HepG2 (cell line): ENCODE results near the gene NOTUM. TPM values are rescaled to one million over a fixed set of nuclear protein-coding genes. Genes with fewer than 3 reads are reported as not detected.
A peak's percentile ranks its signal among the peaks of the same experiment; 100 is the strongest.

Experiments
- ARID4A ChIP-seq: sonication (generic); formaldehyde crosslinking; IDR thresholded peaks from 2 replicates; pipeline ENCODE4 v1.5.0; 2020; ENCODE audit warnings: mild to moderate bottlenecking, missing genetic modification reagents, borderline replicate concordance
- DNMT1 ChIP-seq: sonication (generic); formaldehyde crosslinking; IDR thresholded peaks from 2 replicates; pipeline ENCODE4 v1.5.1; 2020; ENCODE audit warnings: mild to moderate bottlenecking, missing genetic modification reagents
- GABPB1 ChIP-seq: IDR thresholded peaks from 2 replicates; pipeline ENCODE4 v1.6.1; 2016; ENCODE audit warnings: mild to moderate bottlenecking, missing genetic modification reagents, moderate library complexity, missing compliant biosample characterization
- HNRNPL ChIP-seq: fragments of 200-400 bp; formaldehyde crosslinking; IDR thresholded peaks from 2 replicates; pipeline ENCODE4 v1.6.1; 2017; ENCODE audit warnings: mild to moderate bottlenecking, low read depth, low read length
- POLR2AphosphoS5 ChIP-seq: IDR thresholded peaks from 2 replicates; pipeline ENCODE4 v1.6.1; 2012; ENCODE audit warnings: low read depth, low read length
- SSRP1 ChIP-seq: IDR thresholded peaks from 2 replicates; pipeline ENCODE4 v1.6.1; 2016; ENCODE audit warnings: control low read depth
- ZBTB26 ChIP-seq: IDR thresholded peaks from 2 replicates; pipeline ENCODE4 v1.6.1; 2016; ENCODE audit warnings: missing compliant biosample characterization, missing genetic modification reagents, borderline replicate concordance
- ZBTB46 ChIP-seq: sonication (generic); formaldehyde crosslinking; IDR thresholded peaks from 2 replicates; pipeline ENCODE4 v1.4.0; 2020; ENCODE audit warnings: mild to moderate bottlenecking, missing genetic modification reagents, borderline replicate concordance
- ZNF629 ChIP-seq: sonication (generic); formaldehyde crosslinking; conservative IDR thresholded peaks from 2 replicates; pipeline ENCODE4 v1.5.0; 2020; ENCODE audit warnings: missing genetic modification reagents
- ZNF773 ChIP-seq: sonication (generic); formaldehyde crosslinking; IDR thresholded peaks from 2 replicates; pipeline ENCODE4 v1.4.0; 2020; ENCODE audit warnings: missing genetic modification reagents, borderline replicate concordance
- polyA plus RNA-seq, 8 experiments: library from polyadenylated mRNA; depleted of rRNA in 3 of 8; stranded (reverse) in 7 of 8; unstranded in 1 of 8; fragments of >200 nt; fragmentation: Illumina TruSeq in 4 of 8; extraction: Trizol in 4 of 8; gene quantifications; 2 replicates each; pipeline versions ENCODE4 v1.2.1 to v1.2.3, GENCODE V29; 2011 to 2016; ENCODE audit warnings: low read depth in 4 of 8, missing spikeins in 1 of 8, mixed read lengths in 1 of 8; ENCODE audit not compliant: insufficient read depth in 1 of 8
- total RNA-seq, 5 experiments: library from RNA; depleted of rRNA; stranded (reverse); fragments of >200 nt; fragmentation: Illumina TruSeq; extraction: Trizol; gene quantifications; 2 replicates each; pipeline ENCODE4 v1.2.3, GENCODE V29; 2016; ENCODE audit warnings: low read depth in 1 of 5

The NOTUM gene
- total and polyA plus RNA-seq, 2 of the 13 experiments (the other 11 are each of a cell fraction or from before 2014, with no cell fraction given): 150 to 160 TPM

GRCh38 chr17:81955756-81956544 lies 5.0 kb downstream of the NOTUM start (continued):
- no peak for TF ChIP-seq ARID4A
- TF ChIP-seq ZBTB26 (CRISPR knock-in tag): no peak
- 0 out of 2 replicates have a peak, but pooled peaks have one; percentile 47 for TF ChIP-seq POLR2AphosphoS5
- peak; percentile 62; the same call in 1 of the 2 replicates for TF ChIP-seq HNRNPL
- TF ChIP-seq DNMT1 (CRISPR knock-in tag): 0 out of 2 replicates have a peak, but pooled peaks have one; percentile 12
- peak; percentile 94; the same call in 1 of the 2 replicates for TF ChIP-seq SSRP1 (CRISPR knock-in tag)
- TF ChIP-seq ZNF629 (CRISPR knock-in tag): no peak
- TF ChIP-seq ZBTB46 (CRISPR knock-in tag): 0 out of 2 replicates have a peak, but pooled peaks have one; percentile 27
- TF ChIP-seq ZNF773 (CRISPR knock-in tag): no peak
- TF ChIP-seq GABPB1 (CRISPR knock-in tag): 0 out of 2 replicates have a peak, but pooled peaks have one; percentile 16
